Measurements from ENCODE around the gene TRIP12.
"Not testable (repeated sequence)": the region's sequence is repeated elsewhere in the genome, so short reads cannot be mapped to it uniquely, and the experiment has no call there.

TRIP12 gene

DNA sequence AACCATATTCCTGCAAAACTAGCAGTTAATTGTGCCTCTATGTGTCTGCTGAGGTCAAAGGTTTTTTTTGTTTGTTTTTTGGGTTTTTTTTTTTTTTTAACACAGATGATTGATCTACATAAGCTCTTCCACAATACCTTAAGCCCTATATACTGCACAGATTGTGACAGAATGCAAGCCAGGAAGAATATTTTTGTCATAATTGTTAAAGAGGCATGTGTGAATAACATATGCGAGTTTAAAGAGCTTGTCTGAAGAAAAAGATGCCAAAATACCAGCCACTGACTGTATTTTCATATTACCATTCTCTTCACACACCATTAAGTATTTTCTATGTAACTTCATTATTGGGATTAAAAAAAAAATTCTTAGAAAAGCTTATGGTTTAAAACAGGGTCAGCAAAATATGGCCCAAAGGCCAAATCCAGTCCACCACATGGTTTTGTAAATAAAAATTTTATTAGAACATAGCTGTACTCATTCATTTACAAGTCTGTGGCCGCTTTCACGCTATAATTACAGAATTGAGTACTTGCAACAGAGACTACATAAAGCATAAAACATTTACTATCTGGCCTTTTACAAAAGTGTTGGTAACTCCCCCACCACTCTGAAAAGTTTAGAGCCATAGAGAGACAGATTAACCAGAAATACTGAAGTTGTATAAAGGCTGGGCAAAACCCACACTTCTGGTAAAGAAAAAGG lies 89.9 kb downstream of the TRIP12 start:
- no peak for DNase-seq (ENCODE audit: low read depth, low spot score)

DNA sequence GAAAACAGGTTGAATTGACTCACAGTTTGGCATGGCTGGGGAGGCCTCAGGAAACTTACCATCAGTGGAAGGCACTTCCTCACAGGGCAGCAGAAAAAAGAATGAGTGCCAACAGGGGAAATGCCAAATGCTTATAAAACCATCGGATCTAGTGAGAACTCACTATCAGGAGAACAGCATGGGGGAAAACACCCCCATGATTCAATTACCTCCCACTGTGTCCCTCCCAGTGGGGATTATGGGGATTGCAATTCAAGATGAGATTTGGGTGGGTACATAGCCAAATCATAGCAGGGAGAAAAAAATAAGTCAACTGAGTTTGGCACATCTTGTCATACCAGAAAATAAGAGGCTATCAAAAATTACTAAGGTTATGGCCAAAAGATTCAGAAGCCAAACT lies 96.3 kb downstream of the TRIP12 start:
- no peak for DNase-seq (ENCODE audit: low read depth, low spot score)

DNA sequence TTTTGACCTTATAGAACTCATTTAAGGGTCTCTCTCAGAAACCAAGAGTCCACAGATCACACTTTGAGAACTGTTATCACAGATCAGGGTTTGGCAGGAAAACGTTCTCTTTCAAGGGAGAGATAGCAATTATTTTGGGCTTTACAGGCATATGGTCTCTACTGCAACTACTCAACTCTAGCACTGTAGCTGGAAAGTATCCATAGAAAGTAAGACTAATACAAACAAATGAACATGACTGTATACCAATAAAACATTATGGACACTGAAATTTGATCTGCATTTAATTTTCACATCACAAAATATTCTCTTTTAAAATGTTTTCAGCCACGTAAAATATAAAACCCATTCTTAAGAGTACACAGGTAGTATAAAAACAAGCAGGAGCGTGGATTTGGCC lies 100.5 kb downstream of the TRIP12 start:
- DNase-seq (ENCODE audit: low read depth, low spot score): no peak

DNA sequence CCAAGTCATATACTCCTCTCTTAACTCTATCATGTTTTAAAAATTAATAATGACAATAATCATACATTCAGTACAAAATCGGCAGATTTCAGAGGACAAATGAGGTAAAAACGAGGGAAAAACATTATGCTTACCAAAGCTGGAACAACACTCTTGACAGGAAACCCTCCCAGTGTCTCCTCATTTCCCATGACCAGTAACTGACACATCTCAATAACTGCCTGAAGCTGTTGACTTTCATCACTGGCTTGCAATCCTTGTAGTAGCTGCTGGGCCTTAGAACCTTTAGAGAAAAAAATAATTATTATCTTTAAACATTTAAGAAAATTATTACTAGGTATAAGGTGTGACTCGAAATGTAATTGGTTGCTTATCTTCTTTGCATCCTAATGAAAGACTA lies 103.6 kb downstream of the TRIP12 start:
- no peak for DNase-seq (ENCODE audit: low read depth, low spot score)

DNA sequence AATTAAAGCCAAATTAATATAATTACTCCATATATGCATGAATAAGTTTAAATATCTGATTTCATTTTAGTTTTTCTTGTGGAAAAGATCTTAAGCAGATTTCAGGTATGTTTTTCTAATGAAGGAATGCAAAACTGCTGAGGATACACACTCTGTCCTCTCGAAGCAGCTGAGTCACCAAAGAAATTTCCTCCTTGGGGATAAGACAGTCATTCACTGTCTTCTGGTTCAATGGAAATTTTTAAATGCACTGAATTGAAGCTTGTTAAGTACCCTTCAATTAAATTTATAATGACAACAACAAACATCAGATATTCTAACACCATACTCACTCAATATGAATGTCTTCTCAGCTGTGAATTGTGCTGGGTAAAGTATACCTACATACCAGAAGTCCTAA lies 106.0 kb downstream of the TRIP12 start:
- DNase-seq (ENCODE audit: low read depth, low spot score): no peak

DNA sequence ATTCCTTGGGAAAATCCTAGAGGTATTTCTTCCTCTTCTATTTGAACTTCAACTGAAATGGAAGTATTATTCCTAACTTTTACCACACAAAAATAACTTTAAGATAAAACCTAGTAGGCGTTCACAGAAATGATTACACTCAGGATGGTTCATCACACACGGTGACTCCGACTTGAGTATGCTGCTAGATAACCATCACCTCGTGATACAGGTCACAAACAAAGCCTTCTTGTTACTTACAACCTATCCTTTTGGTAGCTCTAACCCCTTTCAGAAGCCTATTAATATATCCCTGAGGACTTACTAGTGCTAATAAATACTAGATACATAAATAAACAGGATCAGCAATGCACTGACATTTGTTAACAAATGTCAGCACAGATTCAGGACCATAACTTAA lies 106.5 kb downstream of the TRIP12 start:
- DNase-seq (ENCODE audit: low read depth, low spot score): no peak

DNA sequence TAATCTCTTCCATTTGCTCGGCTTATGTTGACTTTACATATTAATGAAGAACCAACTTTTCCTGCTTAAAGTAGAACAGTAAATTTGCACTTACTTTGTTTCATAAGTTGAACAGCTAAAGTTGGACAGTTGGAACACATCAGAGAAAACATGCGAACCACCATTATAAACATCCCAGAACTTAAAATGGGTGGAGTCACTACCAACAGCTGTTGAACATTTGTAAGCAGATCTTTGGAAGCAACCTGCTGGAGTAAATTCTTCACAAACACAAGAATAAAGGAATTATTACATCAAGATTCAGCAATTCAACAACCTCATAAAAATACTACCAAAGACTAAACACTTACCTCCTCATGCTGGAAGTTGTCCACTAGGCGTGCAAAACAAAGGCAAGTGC lies 111.0 kb downstream of the TRIP12 start:
- DNase-seq (ENCODE audit: low read depth, low spot score): no peak

DNA sequence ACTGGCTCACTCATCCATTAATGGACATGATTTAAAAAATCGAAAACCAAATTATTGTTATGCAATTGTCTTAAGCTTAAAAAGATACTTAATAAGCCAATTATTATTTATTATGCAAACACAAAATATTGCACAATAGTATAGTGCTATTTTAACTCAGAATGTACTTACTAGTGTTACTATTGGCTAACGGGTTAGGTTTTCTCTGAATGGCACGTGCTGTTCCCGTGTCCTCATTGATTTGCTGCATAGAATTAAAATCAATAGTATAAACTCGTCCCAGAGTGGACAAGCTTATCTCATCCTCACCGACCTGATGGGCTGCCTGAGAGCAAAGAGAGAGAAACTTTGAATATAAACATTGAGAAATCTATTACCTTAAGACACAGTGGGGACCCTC lies 116.2 kb downstream of the TRIP12 start:
- DNase-seq (ENCODE audit: low read depth, low spot score): no peak

DNA sequence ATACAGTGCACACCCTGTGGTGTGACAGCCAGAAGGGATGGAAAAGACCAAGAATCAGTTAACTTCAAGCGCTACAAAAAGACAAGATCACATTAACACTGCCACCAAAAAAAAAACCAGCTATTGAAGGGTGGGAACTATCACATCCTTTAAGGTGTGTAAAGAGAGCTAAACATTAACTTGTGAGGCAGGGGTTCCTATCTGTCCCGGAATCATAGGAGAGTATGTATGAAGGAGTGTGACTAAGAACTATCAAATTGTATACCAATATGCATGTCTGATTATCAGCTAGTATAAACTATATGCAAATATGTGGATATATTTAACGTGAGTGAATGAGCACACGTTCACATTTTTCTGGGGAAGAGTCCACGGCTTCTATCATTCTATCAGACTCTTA lies 119.0 kb downstream of the TRIP12 start:
- no peak for DNase-seq (ENCODE audit: low read depth, low spot score)

DNA sequence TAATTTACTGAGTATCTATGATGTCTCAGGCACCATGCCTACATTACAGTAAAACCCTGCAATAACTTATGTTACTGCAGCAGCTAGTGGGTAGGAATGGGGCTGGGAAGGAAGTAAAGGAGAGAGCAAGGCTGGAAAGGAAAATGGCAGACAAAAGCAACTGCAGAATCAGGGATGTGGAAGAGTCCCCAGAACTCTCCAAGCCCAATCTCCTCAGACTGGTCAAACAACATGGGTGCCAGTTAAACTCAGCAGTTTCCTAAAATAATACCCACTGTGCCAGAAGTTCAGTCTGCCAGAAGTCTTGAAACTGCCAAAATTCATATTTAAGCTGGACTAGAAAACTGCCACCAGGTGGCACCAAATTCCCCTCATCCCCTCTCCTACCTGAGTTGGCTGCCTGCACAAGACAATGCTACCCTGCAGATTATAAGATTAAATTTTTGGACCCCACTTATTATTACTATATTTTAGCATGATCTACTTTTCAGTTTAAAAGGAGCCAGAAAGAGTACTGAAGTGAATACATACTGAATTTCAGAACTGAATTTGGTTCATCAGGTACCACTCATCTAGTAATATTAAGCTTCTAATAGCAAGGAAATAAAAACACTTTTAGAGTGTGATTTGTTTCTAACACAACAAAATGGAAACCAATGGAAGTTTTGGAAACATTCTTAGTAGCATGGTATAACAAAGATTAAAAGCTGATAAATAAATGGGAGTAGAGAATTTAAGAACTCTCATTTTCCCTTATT lies 120.6 kb downstream of the TRIP12 start:
- peak; percentile 33 for DNase-seq (ENCODE audit: low read depth, low spot score)

DNA sequence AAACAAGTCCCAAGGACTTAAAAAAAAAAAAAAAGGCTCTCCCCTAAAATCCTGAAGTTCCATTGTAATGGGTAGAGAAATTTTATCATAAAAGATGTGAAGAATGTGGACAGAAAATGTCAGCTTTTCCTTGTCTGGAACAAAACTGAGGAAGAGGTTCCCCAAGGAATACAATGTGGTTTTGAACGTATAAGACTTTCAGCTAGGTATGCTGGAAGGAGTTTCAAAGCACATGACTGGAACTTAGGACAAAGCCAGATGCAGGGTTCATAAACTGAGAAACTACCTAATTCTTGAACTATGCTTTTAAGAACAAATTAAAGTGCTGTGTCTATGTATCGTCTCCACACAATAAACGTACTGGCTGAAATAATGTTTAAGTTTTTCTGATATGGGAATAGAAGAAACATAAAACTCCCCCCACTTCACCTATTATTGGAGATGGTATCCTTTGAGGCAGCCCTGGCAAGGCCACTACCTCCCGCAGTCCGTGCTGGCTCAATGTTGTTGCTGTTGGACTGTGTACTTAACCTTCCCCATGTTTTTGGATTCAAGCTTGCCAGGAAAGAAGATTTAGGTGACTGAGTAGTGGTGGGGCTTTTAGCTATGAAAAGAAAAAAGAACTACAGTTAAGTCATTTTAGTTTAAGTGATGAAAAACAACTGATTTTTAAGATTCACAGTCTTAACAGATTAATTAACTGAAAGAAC lies 123.2 kb downstream of the TRIP12 start:
- DNase-seq (ENCODE audit: low read depth, low spot score): no peak

DNA sequence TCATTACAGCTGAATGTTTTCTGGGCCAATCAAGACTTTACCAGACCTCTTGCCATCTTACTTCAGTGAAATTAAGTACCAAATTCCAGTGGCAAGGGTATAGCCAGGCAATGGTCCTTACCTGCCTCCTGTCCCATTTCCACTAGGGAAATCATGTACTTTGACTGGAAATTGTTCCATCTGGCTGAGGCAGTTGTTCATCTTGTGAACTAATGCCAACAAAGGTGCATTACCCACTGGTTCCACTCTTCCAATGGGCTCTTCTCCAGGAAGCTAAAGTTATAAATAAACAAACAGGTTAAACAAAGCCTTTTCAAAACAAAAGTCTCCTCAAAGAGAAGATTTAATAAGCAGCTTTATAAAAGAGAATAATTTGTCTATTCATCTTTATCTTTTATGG lies 126.8 kb downstream of the TRIP12 start:
- DNase-seq (ENCODE audit: low read depth, low spot score): no peak

DNA sequence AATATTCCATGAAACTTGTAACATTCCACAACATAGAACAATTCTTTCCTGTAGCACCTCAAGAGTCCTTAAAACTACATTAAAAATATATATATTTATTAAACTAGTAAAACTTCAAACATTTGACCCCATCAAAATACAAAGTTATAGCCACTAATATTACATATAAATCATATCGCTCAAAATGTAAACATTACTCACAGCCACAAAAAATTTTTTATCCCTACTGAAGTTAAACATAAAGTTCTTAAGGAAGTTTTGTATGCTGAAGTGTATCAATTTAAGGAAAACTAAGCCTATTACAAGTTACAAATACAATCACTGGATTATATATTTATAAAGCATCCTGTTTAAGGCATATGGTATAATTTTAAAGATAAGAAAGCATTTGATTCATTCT lies 127.2 kb downstream of the TRIP12 start:
- no peak for DNase-seq (ENCODE audit: low read depth, low spot score)

DNA sequence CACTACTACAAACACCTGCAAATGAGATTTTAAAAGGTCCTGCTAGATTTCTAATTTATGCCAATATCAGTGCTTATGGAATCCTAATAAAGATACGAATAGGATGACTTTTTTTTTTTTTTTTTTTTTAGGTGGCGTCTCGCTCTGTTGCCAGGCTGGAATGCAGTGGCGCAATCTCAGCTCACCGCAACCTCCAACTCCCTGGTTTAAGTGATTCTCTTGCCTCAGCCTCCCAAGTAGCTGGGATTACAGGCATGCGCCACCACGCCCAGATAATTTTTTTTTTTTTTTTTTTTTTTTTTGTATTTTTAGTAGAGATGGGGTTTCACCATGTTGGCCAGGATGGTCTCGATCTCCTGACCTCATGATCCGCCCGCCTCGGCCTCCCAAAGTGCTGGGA lies 135.5 kb downstream of the TRIP12 start:
- DNase-seq (ENCODE audit: low read depth, low spot score): not testable (repeated sequence)

DNA sequence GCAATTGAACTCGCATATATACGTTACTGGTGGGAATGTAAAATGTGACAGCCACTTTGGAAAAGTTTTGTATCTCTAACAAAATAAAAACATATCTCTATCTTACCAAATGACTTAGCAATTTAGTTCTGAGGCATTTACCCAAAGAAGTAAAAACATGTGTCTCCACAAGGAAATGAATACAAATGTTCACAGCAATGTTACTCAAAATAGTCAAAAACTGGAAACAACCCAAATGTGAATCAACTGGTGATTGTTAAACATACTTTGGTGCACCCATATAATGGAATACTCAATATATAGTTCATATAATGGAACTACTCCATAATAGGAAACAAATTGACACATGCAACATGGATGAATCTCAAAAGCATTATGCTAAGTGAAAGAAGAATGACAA lies 137.0 kb downstream of the TRIP12 start:
- no peak for DNase-seq (ENCODE audit: low read depth, low spot score)

DNA sequence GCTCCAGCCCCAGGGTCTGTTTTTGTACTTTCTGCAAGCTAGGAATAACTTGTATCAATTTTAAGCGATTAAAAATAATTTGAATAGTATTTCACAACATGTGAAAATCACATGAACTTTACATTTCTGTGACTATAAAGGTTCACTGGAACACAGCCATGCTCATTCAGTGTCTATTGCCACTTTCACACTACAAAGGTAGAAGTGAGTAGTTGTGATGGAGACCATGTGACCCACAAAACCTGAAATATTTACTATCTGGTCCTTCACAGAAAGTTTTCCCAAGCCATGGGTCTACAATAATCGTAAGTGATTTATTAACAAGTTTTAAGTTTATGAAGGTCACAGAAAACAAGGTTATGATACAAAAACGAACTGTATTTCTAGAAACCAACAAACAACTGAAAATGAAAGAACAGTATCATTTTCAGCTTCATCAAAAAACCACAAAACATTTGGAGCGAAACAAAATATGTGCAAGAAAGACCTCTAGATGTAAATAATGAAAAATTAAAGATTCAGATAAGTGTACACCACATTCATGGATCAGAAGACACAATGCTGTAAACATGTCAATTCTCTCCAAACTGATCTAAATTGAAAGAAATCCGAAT lies 138.6 kb downstream of the TRIP12 start:
- no peak for DNase-seq (ENCODE audit: low read depth, low spot score)

DNA sequence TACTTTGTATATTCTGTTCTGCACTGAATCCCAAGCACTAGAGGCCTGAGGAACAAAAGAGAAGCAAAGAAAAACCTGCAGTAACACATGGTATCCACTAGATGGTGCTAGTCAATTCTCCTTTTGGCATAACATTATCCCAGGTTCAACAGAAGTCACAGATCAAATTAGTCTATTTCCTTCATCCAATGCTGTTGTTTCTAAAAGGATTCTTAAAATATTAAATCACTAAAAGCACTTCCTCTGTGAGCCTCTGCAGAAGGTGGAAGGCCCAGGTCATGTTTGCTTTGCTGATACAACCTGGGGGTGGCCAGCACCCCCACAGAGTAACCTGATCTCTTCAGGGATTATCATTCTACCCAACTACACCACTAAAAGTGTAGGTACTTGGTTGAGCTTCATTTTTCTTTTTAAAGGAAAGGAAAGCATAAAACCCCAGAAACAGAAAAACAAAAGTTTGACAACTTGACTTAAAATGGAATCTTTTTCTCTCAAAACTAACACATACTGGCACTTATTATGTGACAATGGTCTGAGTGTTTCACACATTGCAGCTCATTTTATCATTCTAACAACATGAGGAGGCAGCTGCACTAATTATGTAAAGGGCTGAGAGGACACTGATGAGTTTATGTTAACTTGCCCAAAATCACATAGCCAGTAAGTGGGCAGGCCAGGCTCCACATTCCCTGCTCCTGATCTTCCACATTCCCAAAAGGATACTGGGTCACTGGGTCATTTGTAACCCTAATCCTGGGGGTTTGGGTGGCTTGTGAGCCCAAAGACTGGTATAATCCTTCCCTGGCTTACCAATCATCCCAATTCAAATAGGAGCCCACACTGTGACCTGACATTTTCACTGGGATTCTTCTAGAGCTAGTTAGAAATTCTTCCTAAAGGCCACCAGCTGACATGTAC lies 140.7 kb downstream of the TRIP12 start:
- no peak for DNase-seq (ENCODE audit: low read depth, low spot score)

DNA sequence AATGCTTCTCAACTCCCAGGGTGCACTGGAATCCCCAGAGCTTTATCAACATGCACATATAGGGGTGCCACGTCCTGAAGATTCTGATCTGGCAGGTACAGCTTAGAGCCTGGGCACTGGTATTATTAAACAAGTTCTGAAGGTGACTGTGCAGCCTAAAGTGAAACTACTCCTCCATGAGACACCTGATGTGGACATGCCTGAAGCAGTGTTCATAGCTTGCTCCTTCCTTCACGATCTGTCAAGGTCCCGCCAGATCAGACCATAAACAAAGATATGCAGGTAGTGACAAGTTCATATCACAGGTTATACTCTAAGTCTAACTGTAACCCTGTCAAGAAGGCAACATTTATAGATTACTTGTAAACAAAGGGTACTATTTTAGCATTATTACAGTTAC lies 142.2 kb downstream of the TRIP12 start:
- DNase-seq (ENCODE audit: low read depth, low spot score): no peak

DNA sequence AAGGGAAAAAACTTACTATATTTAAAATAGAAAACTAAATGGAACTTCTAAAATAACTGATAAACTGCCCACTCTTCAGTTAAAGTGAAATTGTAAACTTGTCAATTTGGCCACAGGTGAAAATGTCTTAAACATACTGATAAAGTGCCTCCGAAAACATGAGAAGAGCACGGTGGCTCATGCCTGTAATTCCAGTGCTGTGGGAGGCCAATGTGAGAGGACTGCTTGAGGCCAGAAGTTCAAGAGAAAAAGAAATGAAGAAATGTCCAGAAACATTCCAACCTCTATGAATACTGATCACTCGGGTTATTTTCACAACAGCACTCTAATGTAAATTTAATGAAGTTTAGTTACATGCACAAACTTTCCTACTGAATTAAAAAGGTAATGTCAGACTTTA lies 144.1 kb downstream of the TRIP12 start:
- no peak for DNase-seq (ENCODE audit: low read depth, low spot score)

DNA sequence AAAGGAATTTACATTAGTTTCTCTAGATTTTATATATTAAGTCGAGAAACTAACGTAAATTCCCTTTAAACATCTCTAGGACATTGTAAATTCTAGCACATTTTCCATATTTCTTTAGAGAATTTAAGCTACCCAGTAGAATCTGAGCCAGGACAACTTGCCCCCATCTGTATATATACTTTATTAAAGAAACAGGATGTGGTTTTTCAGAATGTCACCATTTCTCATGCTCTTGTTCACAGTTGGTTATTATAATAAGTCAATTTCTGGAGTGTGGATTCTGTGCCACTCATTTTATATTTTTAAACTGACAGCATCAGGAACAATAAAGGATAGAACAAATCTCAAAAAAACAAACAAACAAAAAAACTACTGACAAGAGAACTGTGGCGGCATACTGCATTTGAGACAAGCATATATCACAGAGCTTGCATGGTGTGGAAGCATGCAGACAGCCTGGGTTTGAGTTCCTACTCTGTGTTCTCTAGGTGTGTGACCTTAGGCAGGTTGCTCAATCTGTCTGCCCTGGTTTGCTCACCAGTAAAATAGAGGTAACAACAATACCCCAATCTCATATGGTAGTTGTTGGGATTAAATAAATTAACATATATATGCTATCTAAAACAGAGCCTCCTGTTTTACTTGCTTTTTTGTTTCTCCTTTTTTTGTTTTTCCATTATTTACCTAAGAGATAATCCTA lies 146.0 kb downstream of the TRIP12 start:
- DNase-seq (ENCODE audit: low read depth, low spot score): no peak

DNA sequence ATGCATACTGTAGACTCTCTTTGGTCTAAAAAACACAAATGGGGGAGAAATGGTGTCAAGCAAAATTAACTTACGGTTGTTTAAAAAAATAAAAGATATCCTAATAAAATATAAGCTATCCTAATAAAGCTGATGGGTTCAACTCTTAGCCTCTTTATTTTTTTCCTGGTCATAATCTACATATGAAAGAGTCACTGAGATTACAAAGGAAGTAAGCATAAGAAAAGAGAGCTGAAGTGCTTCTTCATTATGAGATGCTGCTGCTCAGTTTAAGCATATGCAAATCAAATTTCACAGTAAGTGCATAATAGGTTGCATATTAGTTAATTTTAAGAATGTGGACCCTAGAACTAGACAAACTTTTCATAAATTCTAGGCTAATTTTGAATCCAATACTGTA lies 147.6 kb downstream of the TRIP12 start:
- DNase-seq (ENCODE audit: low read depth, low spot score): no peak
